MM.1S (cell line): ENCODE results near the gene CNR1.

ENCODE experiments used
- DNase-seq: peaks from one replicate; pipeline ENCODE4 v3.0.0-alpha.2; 2015
- H2AFZ ChIP-seq: fragments of 300-600 bp; sonication (generic); 2 replicates; pipeline ENCODE4 v1.6.0; 2016; ENCODE audit warnings: antibody characterized with exemption, low read length
- H3F3A ChIP-seq: fragments of 300-600 bp; sonication (generic); 2 replicates; pipeline ENCODE4 v1.6.1; 2016; ENCODE audit warnings: mild to moderate bottlenecking, antibody characterized with exemption, low read length, moderate library complexity, mixed read lengths; ENCODE audit not compliant: insufficient read depth
- H3K27ac ChIP-seq: fragments of 300-600 bp; sonication (generic); 2 replicates; pipeline ENCODE4 v1.5.1; 2016; ENCODE audit warnings: mild to moderate bottlenecking, low read length
- H3K27me3 ChIP-seq: fragments of 300-600 bp; sonication (generic); replicated peaks from 2 replicates; pipeline ENCODE4 v1.6.0; 2016; ENCODE audit warnings: low read length; ENCODE audit not compliant: insufficient read depth
- H3K36me3 ChIP-seq: fragments of 300-600 bp; sonication (generic); replicated peaks from 2 replicates; pipeline ENCODE4 v1.6.1; 2016; ENCODE audit warnings: mild to moderate bottlenecking, low read length, mixed read lengths; ENCODE audit not compliant: insufficient read depth
- H3K4me1 ChIP-seq: fragments of 300-600 bp; sonication (generic); 2 replicates; pipeline ENCODE4 v1.6.1; 2016; ENCODE audit warnings: low read length, mixed read lengths
- H3K4me2 ChIP-seq: fragments of 300-600 bp; sonication (generic); 2 replicates; pipeline ENCODE4 v1.6.0; 2016; ENCODE audit warnings: low read depth, low read length
- H3K4me3 ChIP-seq: fragments of 300-600 bp; sonication (generic); 2 replicates; pipeline ENCODE4 v1.5.1; 2016; ENCODE audit warnings: low read length, mixed read lengths
- H3K79me2 ChIP-seq: fragments of 300-600 bp; sonication (generic); 2 replicates; pipeline ENCODE4 v1.6.1; 2016; ENCODE audit warnings: mixed run types, low read length, mixed read lengths
- H3K9ac ChIP-seq: fragments of 300-600 bp; sonication (generic); 2 replicates; pipeline ENCODE4 v1.6.1; 2016; ENCODE audit warnings: low read length, mixed read lengths
- H3K9me2 ChIP-seq: fragments of 300-600 bp; sonication (generic); replicated peaks from 2 replicates; pipeline ENCODE4 v1.6.1; 2016; ENCODE audit warnings: mild to moderate bottlenecking, low read length, mixed read lengths; ENCODE audit not compliant: insufficient read depth
- H3K9me3 ChIP-seq: fragments of 300-600 bp; sonication (generic); replicated peaks from 2 replicates; pipeline ENCODE4 v1.6.1; 2016; ENCODE audit warnings: mild to moderate bottlenecking, low read length, mixed read lengths; ENCODE audit not compliant: insufficient read depth
- H4K20me1 ChIP-seq: fragments of 300-600 bp; sonication (generic); 2 replicates; pipeline ENCODE4 v1.6.1; 2016; ENCODE audit warnings: mild to moderate bottlenecking, low read length, moderate library complexity, mixed read lengths; ENCODE audit not compliant: insufficient read depth
- CTCF ChIP-seq: fragments of 300-600 bp; sonication (generic); IDR thresholded peaks from 2 replicates; pipeline ENCODE4 v1.5.1; 2016; ENCODE audit warnings: antibody characterized with exemption, low read length, mixed read lengths
- EZH2 ChIP-seq: fragments of 300-600 bp; sonication (generic); optimal IDR thresholded peaks from 2 replicates; pipeline ENCODE3; 2017; ENCODE audit warnings: low read depth, mild to moderate bottlenecking, antibody characterized with exemption, low read length, mixed read lengths
- EZH2phosphoT487 ChIP-seq: fragments of 300-600 bp; sonication (generic); IDR thresholded peaks from 2 replicates; pipeline ENCODE4 v1.6.1; 2018; ENCODE audit warnings: antibody characterized with exemption, low read length

CNR1 gene

GRCh38 chr6:88171312-88171711 is 5.2 kb upstream of the CNR1 start:
- no peak for DNase-seq

GRCh38 chr6:88168362-88168761 is 2.2 kb upstream of the CNR1 start:
- Histone ChIP-seq H3K9ac (no peak overlapping the region), H4K20me1 (no peaks in the 10 kb centered on the region), H3K79me2 (no peaks in the 10 kb centered on the region), H2AFZ (no peak overlapping the region), H3K9me2 (no peaks in the 10 kb centered on the region), H3K4me1 (0 out of 2 replicates have a peak, but pooled peaks cover 5% of the 10 kb centered on the region), H3K4me3 (no peak overlapping the region), H3K4me2 (no peak overlapping the region), H3F3A (0 out of 2 replicates have a peak, but pooled peaks cover 4% of the 10 kb centered on the region), H3K36me3 (no peaks in the 10 kb centered on the region), H3K27ac (no peak overlapping the region), H3K9me3 (no peaks in the 10 kb centered on the region), H3K27me3 (no peaks in the 10 kb centered on the region; the same call in 1 of the 2 replicates)
- DNase-seq, result no peak
- TF ChIP-seq CTCF, result no peak
- TF ChIP-seq EZH2, result no peak
- no peak for TF ChIP-seq EZH2phosphoT487

More at GRCh38 chr6:88171312-88171711, 5.2 kb upstream of the CNR1 start:
- Histone ChIP-seq H3K4me3 (no peak overlapping the region), H3K79me2 (no peaks in the 10 kb centered on the region), H3K9me3 (no peaks in the 10 kb centered on the region), H4K20me1 (no peaks in the 10 kb centered on the region), H3K36me3 (no peaks in the 10 kb centered on the region), H3K4me2 (no peak overlapping the region), H3F3A (0 out of 2 replicates have a peak, but pooled peaks cover 4% of the 10 kb centered on the region), H3K9ac (no peak overlapping the region), H3K27me3 (no peaks in the 10 kb centered on the region; the same call in 1 of the 2 replicates), H3K9me2 (no peaks in the 10 kb centered on the region), H2AFZ (no peak overlapping the region), H3K27ac (no peak overlapping the region), H3K4me1 (no peaks in the 10 kb centered on the region)
- TF ChIP-seq CTCF, result no peak
- no peak for TF ChIP-seq EZH2
- TF ChIP-seq EZH2phosphoT487, result no peak

GRCh38 chr6:88167352-88167937 is 1.3 kb upstream of the CNR1 start:
- no peaks in the 10 kb centered on the region; the same call in 1 of the 2 replicates for H3K27me3 ChIP-seq
- 0 out of 2 replicates have a peak, but pooled peaks cover 4% of the 10 kb centered on the region for H3F3A ChIP-seq
- H3K79me2 ChIP-seq, result no peaks in the 10 kb centered on the region
- H4K20me1 ChIP-seq, result no peaks in the 10 kb centered on the region
- H3K4me3 ChIP-seq, result no peak overlapping the region
- no peaks in the 10 kb centered on the region for H3K9me3 ChIP-seq
- H3K9me2 ChIP-seq, result no peaks in the 10 kb centered on the region
- H3K9ac ChIP-seq, result no peak overlapping the region
- H3K27ac ChIP-seq, result no peak overlapping the region
- no peaks in the 10 kb centered on the region for H3K36me3 ChIP-seq
- no peak for DNase-seq
- H2AFZ ChIP-seq, result no peak overlapping the region
- no peak for TF ChIP-seq CTCF
- TF ChIP-seq EZH2, result no peak
- no peak overlapping the region for H3K4me2 ChIP-seq
- H3K4me1 ChIP-seq, result 0 out of 2 replicates have a peak, but pooled peaks cover 5% of the 10 kb centered on the region
